HFFc6 (cell line): ENCODE results near the gene TSEN2. TPM values are rescaled to one million over a fixed set of nuclear protein-coding genes. Genes with fewer than 3 reads are reported as not detected.
A peak's percentile ranks its signal among the peaks of the same experiment; 100 is the strongest.
"Not testable (repeated sequence)": the region's sequence is repeated elsewhere in the genome, so short reads cannot be mapped to it uniquely, and the experiment has no call there.

Source experiments
- DNase-seq: peaks from one replicate; pipeline ENCODE4 v3.0.0-alpha.2; 2018
- H3K27ac Mint-ChIP-seq: 2 replicates; pipeline ENCODE4 v1.8.0; 2020; ENCODE audit warnings: mild to moderate bottlenecking, mixed read lengths
- H3K27me3 Mint-ChIP-seq: 2 replicates; pipeline ENCODE4 v1.8.0; 2021; ENCODE audit warnings: mild to moderate bottlenecking, moderate library complexity, mixed read lengths; ENCODE audit not compliant: insufficient read depth
- H3K36me3 Mint-ChIP-seq: 2 replicates; pipeline ENCODE4 v1.8.0; 2021; ENCODE audit warnings: low read depth, mixed read lengths
- H3K4me1 Mint-ChIP-seq: 2 replicates; pipeline ENCODE4 v1.8.0; 2020; ENCODE audit warnings: low read depth, mixed read lengths
- H3K4me3 Mint-ChIP-seq: 2 replicates; pipeline ENCODE4 v1.8.0; 2020; ENCODE audit warnings: mild to moderate bottlenecking, moderate library complexity, mixed read lengths
- H3K9me3 Mint-ChIP-seq: 2 replicates; pipeline ENCODE4 v1.8.0; 2020; ENCODE audit warnings: mild to moderate bottlenecking, mixed read lengths
- CTCF ChIP-seq: fragments of 200-600 bp; sonication (generic); IDR thresholded peaks from 2 replicates; pipeline ENCODE4 v1.5.0; 2021; ENCODE audit warnings: antibody characterized with exemption, mild to moderate bottlenecking
- total RNA-seq, 6 experiments: library from RNA; stranded (reverse); fragmentation: NEBNext Ultra II Directional; extraction: Animal tissue kit (Norgen Biotek cat#: 25700); gene quantifications; 2 replicates in 1 of 6; 3 replicates in 5 of 6; pipeline ENCODE4 v1.2.3, GENCODE V29; 2021

Gene TSEN2
- total RNA-seq, 6 experiments from 2014 or later: 9.3 to 15.5 (median 10.9) TPM

GRCh38 chr3:12532182-12532581, 47.9 kb downstream of the TSEN2 start:
- Mint-ChIP-seq H3K4me3 (no peak overlapping the region), H3K27ac (no peak overlapping the region), H3K4me1 (no peaks in the 10 kb centered on the region), H3K36me3 (peaks cover 16% of the 10 kb centered on the region), H3K9me3 (no peaks in the 10 kb centered on the region), H3K27me3 (no peaks in the 10 kb centered on the region; the same call in 1 of the 2 replicates)
- TF ChIP-seq CTCF: no peak
- no peak for DNase-seq

- Mint-ChIP-seq H3K27me3 (no peaks in the 10 kb centered on the region; the same call in 1 of the 2 replicates), H3K36me3 (peaks cover 4% of the 10 kb centered on the region), H3K27ac (no peak overlapping the region), H3K9me3 (no peaks in the 10 kb centered on the region), H3K4me1 (no peaks in the 10 kb centered on the region), H3K4me3 (no peak overlapping the region)
- peak; percentile 38; the same call in 1 of the 2 replicates for TF ChIP-seq CTCF
- no peak for DNase-seq
Observed at GRCh38 chr3:12536423-12536822, 52.1 kb downstream of the TSEN2 start.

DNA sequence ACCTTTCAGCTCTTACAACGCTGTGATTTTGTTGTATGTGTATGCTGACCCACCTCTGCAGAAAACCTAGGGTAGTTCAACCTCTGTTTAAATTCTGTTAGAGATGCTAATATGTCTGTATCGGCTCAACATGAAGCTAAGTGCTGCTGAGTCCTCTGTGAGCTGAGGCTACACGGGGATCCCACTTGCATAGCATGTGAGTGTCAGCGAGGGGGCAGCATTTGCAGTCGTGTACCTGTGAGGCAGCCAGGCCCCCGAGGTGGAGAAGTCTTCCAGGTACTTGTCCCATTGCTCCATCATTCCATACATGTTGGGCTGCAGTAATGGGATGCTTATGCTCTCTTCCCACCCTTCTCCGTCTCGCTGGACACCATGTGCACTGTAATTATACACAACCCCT, 57.3 kb downstream of the TSEN2 start:
- Mint-ChIP-seq H3K9me3 (no peaks in the 10 kb centered on the region), H3K4me1 (no peaks in the 10 kb centered on the region), H3K27ac (no peak overlapping the region)

GRCh38 chr3:12543497-12543896, 59.2 kb downstream of the TSEN2 start:
- not testable (repeated sequence) for H3K27ac Mint-ChIP-seq, H3K36me3 Mint-ChIP-seq, H3K9me3 Mint-ChIP-seq, DNase-seq, H3K4me1 Mint-ChIP-seq, H3K27me3 Mint-ChIP-seq, H3K4me3 Mint-ChIP-seq

More for the DNA sequence above, 57.3 kb downstream of the TSEN2 start:
- H3K4me3 Mint-ChIP-seq: no peak overlapping the region
- no peaks in the 10 kb centered on the region for H3K36me3 Mint-ChIP-seq
- H3K27me3 Mint-ChIP-seq: no peaks in the 10 kb centered on the region
- no peak for TF ChIP-seq CTCF
- DNase-seq: no peak

DNA sequence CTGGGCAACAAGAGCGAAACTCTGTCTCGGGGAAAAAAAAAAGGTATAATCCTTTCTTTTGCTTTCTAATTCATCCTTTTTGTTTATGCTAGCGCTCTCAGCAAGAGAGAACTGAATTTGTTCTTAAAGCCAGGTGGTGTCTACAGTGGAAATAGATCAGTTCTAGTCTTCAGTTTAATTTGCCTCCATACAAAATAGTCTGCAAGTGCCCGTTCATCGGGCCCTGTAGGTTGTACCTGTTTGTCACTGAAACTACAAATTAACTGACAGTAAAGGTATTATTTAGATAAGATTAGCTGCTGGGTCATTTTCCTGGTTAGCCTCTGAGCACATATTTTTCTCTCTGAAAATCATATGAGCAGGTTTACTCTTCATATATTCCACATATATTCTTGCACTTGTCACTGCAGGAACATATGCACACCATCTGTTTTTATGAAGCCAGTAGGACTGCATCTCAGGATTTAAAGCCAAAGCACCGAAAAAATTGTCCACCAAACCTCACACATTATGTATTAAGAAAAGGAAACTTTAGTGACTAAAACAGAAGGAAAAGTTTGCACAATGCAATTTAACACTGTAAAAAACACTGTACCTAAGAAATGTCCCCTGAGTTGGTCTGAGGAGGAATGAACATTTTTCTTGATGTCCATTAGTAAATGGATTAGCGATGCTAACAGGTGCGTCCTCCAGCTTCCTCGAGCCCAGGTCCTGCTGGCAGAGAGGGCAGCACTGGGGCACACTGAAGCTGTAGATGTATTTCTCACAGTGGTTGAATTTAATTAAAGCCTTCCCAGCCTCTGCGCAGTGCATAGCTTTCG, 60.6 kb downstream of the TSEN2 start:
- no peak for TF ChIP-seq CTCF
- Mint-ChIP-seq H3K36me3 (no peaks in the 10 kb centered on the region), H3K4me1 (no peaks in the 10 kb centered on the region), H3K27me3 (no peaks in the 10 kb centered on the region), H3K27ac (no peak overlapping the region), H3K4me3 (no peak overlapping the region), H3K9me3 (no peaks in the 10 kb centered on the region)
- no peak for DNase-seq

GRCh38 chr3:12545473-12545791, 61.2 kb downstream of the TSEN2 start, which contains the start of gene MKRN2OS:
Gene MKRN2OS (minus strand): TSS chr3:12545499. CDS start chr3:12545464, 35 bp downstream.
- no peak within 1 kb of the TSS for H3K4me3 Mint-ChIP-seq
- no peak for DNase-seq
- no peak within 1 kb of the TSS for H3K27ac Mint-ChIP-seq
- no peaks in the 10 kb centered on the region for H3K36me3 Mint-ChIP-seq
- no peaks in the 10 kb centered on the region for H3K4me1 Mint-ChIP-seq
- TF ChIP-seq CTCF: no peak
- H3K9me3 Mint-ChIP-seq: no peaks in the 10 kb centered on the region
- no peaks in the 10 kb centered on the region for H3K27me3 Mint-ChIP-seq
